T-helper 2 cell treated with Interferon-gamma antibody and Interleukin-4, amounts not matched to agents 5 μg/mL and 100 μg/mL, for 36 hours (primary cell): ENCODE measurements around the gene PRLR.
A peak's percentile ranks its signal among the peaks of the same experiment; 100 is the strongest.

Source experiments
- DNase-seq: peaks from one replicate; pipeline ENCODE4 v3.0.0; 2021; ENCODE audit warnings: low spot score
- H3K27ac Mint-ChIP-seq: one replicate; pipeline ENCODE4 v1.8.0; 2021; ENCODE audit warnings: mild to moderate bottlenecking, mixed read lengths
- H3K27me3 Mint-ChIP-seq: one replicate; pipeline ENCODE4 v1.8.0; 2021; ENCODE audit warnings: low read depth, mixed read lengths
- H3K36me3 Mint-ChIP-seq: one replicate; pipeline ENCODE4 v1.8.0; 2021; ENCODE audit warnings: low read depth, mixed read lengths
- H3K4me1 Mint-ChIP-seq: one replicate; pipeline ENCODE4 v1.8.0; 2021; ENCODE audit warnings: low read depth, mixed read lengths
- H3K4me3 Mint-ChIP-seq: one replicate; pipeline ENCODE4 v1.8.0; 2022; ENCODE audit warnings: mild to moderate bottlenecking, moderate library complexity, mixed read lengths
- H3K9me3 Mint-ChIP-seq: one replicate; pipeline ENCODE4 v1.8.0; 2021; ENCODE audit warnings: mixed read lengths

PRLR gene

DNA sequence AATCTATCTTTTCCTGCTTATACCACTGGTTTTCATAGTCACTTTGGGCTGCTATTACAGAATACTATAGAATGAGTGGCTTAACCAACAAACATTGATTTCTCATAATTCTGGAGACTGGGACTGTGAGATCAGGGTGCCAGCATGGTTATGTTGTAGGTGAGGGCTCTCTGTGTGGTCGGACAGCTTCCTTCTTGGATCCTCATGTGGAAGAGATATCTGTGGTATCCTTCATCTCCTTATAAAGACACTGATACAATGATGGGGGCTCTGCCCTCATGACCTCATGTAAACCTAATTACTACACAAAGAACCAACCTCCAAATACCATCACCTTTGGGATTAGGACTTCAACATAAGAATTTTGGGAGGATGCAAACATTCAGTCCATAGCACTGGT lies 13.9 kb upstream of the PRLR start:
- Mint-ChIP-seq H3K4me3 (no peak overlapping the region), H3K27me3 (no peaks in the 10 kb centered on the region), H3K4me1 (no peaks in the 10 kb centered on the region), H3K27ac (no peak overlapping the region), H3K9me3 (no peaks in the 10 kb centered on the region), H3K36me3 (no peaks in the 10 kb centered on the region)
- no peak for DNase-seq

- H3K4me3 Mint-ChIP-seq = no peak overlapping the region
- no peaks in the 10 kb centered on the region for H3K27me3 Mint-ChIP-seq
- H3K4me1 Mint-ChIP-seq = no peaks in the 10 kb centered on the region
- no peaks in the 10 kb centered on the region for H3K9me3 Mint-ChIP-seq
- no peak overlapping the region for H3K27ac Mint-ChIP-seq
- no peak for DNase-seq
- H3K36me3 Mint-ChIP-seq = no peaks in the 10 kb centered on the region
Observed at GRCh38 chr5:35242702-35243258, 12.5 kb upstream of the PRLR start.

DNA sequence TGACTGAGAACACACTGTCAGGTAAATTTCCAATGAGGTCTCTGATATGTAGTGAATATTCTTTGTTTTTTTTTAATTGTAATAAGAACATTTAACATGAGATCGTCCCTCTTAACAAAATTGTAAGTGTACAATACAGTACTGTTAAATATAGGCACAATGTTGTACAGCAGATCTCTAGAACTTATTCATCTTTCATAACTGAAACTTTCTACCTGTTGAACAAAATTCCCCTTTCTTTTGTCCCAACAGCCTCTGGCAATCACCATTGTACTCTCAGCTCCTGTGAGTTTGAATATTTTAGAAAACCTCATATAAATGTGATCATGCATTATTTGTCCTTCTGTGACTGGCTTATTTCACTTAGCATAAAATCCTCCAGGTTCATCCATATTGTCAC lies 10.6 kb upstream of the PRLR start:
- no peaks in the 10 kb centered on the region for H3K36me3 Mint-ChIP-seq
- H3K27ac Mint-ChIP-seq = no peak overlapping the region
- H3K4me3 Mint-ChIP-seq = no peak overlapping the region
- no peaks in the 10 kb centered on the region for H3K27me3 Mint-ChIP-seq
- no peaks in the 10 kb centered on the region for H3K9me3 Mint-ChIP-seq
- H3K4me1 Mint-ChIP-seq = no peaks in the 10 kb centered on the region
- DNase-seq = no peak

DNA sequence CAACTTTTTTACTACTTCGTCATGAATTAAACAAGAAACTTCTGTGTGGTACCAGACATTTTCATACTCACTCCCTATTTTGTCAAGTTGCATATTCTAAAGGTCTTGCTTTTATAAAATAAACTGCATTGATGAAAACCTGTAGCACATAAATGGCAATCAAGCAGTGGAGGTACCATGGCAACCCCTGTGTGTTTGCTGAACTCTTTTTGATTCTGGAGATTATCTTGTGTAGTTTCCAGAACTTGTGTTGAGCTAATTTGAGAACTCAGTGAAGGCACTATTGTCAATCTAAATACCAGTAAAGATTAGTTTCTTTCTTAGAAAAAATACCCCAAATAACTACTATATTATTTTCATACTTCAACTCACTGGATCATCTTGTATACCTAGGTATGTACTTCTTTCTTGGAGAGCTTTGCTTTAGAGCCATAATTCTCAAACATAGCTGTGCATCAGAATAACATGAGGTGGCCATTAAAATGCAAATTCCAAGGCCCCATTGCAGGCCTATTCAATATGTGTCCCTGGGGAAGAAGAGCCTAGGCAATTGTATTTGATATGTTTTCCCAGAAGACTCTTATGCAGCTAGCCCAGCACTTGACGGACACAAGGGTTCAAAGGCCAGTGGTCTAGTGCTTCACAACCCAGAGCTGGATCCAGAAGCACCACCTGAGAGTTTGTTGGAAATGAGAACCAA lies 9.8 kb upstream of the PRLR start:
- Mint-ChIP-seq H3K27me3 (no peaks in the 10 kb centered on the region), H3K4me1 (no peaks in the 10 kb centered on the region), H3K4me3 (no peak overlapping the region), H3K27ac (no peak overlapping the region), H3K36me3 (no peaks in the 10 kb centered on the region), H3K9me3 (no peaks in the 10 kb centered on the region)
- DNase-seq = no peak

DNA sequence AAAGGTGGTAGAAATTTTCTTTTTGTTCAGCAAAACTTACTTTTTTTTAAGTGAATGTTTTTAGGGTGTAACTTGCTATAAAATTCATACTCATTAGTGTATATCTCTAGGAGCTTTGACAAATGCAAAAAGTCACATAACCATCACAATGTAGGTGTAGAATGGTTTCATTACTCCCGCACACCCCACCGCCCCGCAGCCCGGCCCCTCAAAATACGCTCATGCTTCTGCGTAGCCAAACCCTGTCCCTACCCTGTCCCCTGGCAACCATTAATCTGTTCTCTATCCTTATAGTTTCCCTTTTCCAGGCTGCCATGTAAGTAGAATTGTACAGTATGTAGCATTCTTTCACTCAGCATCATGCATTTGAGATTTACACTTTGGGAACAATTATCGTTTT lies 9.2 kb upstream of the PRLR start:
- Mint-ChIP-seq H3K27me3 (no peaks in the 10 kb centered on the region), H3K4me3 (no peak overlapping the region), H3K9me3 (no peaks in the 10 kb centered on the region), H3K36me3 (no peaks in the 10 kb centered on the region), H3K27ac (no peak overlapping the region), H3K4me1 (no peaks in the 10 kb centered on the region)
- DNase-seq = no peak

GRCh38 chr5:35237580-35238376 lies 7.5 kb upstream of the PRLR start:
- Mint-ChIP-seq H3K4me3 (no peak overlapping the region), H3K27me3 (peaks cover 1% of the 10 kb centered on the region), H3K36me3 (no peaks in the 10 kb centered on the region), H3K9me3 (no peaks in the 10 kb centered on the region), H3K27ac (no peak overlapping the region), H3K4me1 (no peaks in the 10 kb centered on the region)
- DNase-seq = no peak

DNA sequence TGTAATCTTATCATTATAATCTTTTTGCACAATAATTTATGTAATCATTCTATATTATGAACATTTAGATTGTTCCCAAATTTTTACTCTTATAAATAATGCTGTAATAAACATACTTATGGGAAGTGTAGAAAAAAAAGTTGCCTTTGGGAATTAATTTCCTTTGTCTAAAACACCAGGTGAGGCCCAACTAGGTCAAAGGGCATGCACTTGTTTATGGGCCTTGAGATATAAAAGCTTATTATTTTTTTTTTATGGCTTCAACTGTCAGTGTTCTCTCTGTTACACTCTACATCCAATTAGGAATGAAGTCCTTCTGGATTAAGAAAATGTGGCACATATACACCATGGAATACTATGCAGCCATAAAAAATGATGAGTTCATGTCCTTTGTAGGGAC lies 6.5 kb upstream of the PRLR start:
- H3K9me3 Mint-ChIP-seq = no peaks in the 10 kb centered on the region
- H3K36me3 Mint-ChIP-seq = no peaks in the 10 kb centered on the region
- no peak overlapping the region for H3K4me3 Mint-ChIP-seq
- no peak overlapping the region for H3K27ac Mint-ChIP-seq
- no peak for DNase-seq
- H3K4me1 Mint-ChIP-seq = no peaks in the 10 kb centered on the region
- H3K27me3 Mint-ChIP-seq = peaks cover 11% of the 10 kb centered on the region

GRCh38 chr5:35233601-35234000 lies 3.3 kb upstream of the PRLR start:
- H3K9me3 Mint-ChIP-seq = no peaks in the 10 kb centered on the region
- H3K27me3 Mint-ChIP-seq = peaks cover 37% of the 10 kb centered on the region
- no peaks in the 10 kb centered on the region for H3K36me3 Mint-ChIP-seq
- peaks cover 3% of the 10 kb centered on the region for H3K4me1 Mint-ChIP-seq
- DNase-seq = no peak
- H3K4me3 Mint-ChIP-seq = no peak overlapping the region
- no peak overlapping the region for H3K27ac Mint-ChIP-seq

DNA sequence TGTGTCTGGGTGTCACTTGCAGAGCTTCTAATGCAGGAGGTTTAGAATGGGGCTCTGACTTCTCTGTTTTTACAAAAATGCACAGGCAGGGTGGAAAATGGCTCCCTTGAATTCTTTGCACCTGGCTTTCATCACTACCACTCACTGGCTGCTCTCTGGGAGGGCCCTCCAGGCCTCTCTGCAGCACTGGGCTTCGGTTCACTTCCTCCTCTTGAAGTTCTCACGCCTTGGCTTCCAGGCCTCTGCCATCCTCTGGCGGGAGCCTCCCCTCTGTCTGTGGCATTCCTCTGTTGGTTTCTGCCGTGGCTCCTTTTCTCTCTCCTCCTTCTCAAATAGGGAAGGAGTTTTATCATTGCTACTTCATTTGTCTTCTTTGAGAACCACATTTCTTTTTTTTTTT lies 2.8 kb upstream of the PRLR start:
- H3K27ac Mint-ChIP-seq = no peak overlapping the region
- H3K4me1 Mint-ChIP-seq = peaks cover 3% of the 10 kb centered on the region

GRCh38 chr5:35232124-35232523 lies 1.8 kb upstream of the PRLR start:
- H3K4me3 Mint-ChIP-seq = no peak overlapping the region
- H3K27ac Mint-ChIP-seq = no peak overlapping the region
- H3K4me1 Mint-ChIP-seq = peaks cover 3% of the 10 kb centered on the region
- H3K9me3 Mint-ChIP-seq = no peaks in the 10 kb centered on the region
- DNase-seq = no peak
- H3K27me3 Mint-ChIP-seq = peaks cover 50% of the 10 kb centered on the region
- no peaks in the 10 kb centered on the region for H3K36me3 Mint-ChIP-seq

More for the DNA sequence above, 2.8 kb upstream of the PRLR start:
- peaks cover 42% of the 10 kb centered on the region for H3K27me3 Mint-ChIP-seq
- H3K36me3 Mint-ChIP-seq = no peaks in the 10 kb centered on the region
- no peaks in the 10 kb centered on the region for H3K9me3 Mint-ChIP-seq
- H3K4me3 Mint-ChIP-seq = no peak overlapping the region
- DNase-seq = no peak

GRCh38 chr5:35229076-35230037 lies 930 bp downstream of the PRLR start:
- no peak for DNase-seq

DNA sequence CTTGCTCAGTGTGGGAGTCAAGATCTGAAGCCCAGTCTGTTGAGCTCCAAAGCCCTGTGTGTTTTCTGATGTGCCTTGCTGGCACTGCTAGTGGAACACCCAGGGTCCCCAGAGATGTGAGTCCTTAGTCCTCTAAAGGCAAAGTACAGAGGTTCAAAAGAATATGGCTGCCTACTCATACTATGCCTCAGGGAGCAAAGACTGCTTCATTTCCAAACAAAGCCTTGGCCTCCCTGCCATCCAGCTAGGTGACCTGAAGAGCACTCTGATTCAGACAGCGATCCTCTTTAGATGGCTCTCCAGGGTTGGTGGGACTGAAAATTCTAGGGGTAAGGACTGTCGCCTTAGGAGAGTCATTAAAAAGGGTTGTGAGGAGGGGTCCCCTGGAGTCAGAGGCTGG lies 2.0 kb downstream of the PRLR start:
- no peak for DNase-seq
- Mint-ChIP-seq H3K27me3 (peaks cover 52% of the 10 kb centered on the region), H3K27ac (no peak overlapping the region)

More at GRCh38 chr5:35229076-35230037, 930 bp downstream of the PRLR start:
- Mint-ChIP-seq H3K4me3 (peak overlapping the region; percentile 41), H3K27me3 (peaks cover 52% of the 10 kb centered on the region), H3K4me1 (peaks cover 3% of the 10 kb centered on the region), H3K36me3 (no peaks in the 10 kb centered on the region), H3K27ac (no peak overlapping the region), H3K9me3 (no peaks in the 10 kb centered on the region)

DNA sequence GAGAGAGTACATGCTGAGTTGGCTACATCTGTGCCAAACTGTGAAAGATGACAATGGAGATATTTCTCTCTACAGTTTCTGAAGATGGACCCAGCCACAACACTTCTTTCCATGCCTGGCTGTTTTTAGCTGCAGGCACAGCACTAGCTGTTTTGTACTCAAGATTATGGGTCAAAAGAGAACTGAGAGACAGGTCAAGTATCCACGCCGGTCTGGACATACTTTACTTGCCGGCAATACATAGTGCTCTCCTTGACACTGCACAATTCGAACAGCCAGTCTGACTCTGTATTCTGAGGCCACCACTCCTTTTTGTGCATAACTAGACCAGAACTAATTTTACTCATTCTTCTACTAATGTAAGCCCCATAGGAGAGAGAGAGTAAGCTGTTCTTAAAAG lies 2.6 kb downstream of the PRLR start:
- Mint-ChIP-seq H3K4me3 (no peak overlapping the region), H3K9me3 (no peaks in the 10 kb centered on the region), H3K36me3 (no peaks in the 10 kb centered on the region), H3K27ac (no peak overlapping the region), H3K27me3 (peaks cover 50% of the 10 kb centered on the region), H3K4me1 (peaks cover 3% of the 10 kb centered on the region)
- DNase-seq = no peak

More for the DNA sequence above, 2.0 kb downstream of the PRLR start:
- H3K36me3 Mint-ChIP-seq = no peaks in the 10 kb centered on the region
- H3K9me3 Mint-ChIP-seq = no peaks in the 10 kb centered on the region
- H3K4me1 Mint-ChIP-seq = peaks cover 3% of the 10 kb centered on the region
- no peak overlapping the region for H3K4me3 Mint-ChIP-seq
